ENCODE results near the gene NRG3. TPM values are rescaled to one million over a fixed set of nuclear protein-coding genes. Genes with fewer than 3 reads are reported as not detected.

NRG3 gene
- total RNA-seq, 1 experiment from 2014 or later: not detected

DNA sequence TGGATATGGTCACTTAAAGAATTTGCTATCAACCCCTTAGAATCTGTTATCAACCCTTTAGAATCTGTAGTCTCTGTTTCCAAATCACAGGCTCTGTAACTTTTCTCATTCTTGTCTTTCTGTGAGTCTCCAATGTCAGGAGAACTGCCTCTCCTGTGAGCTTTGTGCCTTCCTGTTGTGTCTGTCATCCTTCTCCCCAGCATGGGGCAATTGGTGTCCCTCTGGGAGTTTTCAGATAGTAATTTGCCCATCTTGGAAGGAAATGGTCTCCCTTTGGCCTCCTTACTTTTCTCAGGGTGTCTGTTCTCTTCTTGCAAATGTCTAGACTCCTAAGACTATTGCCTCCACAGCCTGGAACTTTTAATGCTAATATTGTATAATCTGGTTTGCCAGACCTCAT lies 521.9 kb downstream of the NRG3 start:
- Histone ChIP-seq H3K79me2 (ENCODE audit: insufficient read depth, low read length) (no peaks in the 10 kb centered on the region), H2AFZ (ENCODE audit: low read depth, low read length, poor library complexity, severe bottlenecking) (no peak overlapping the region), H3K9ac (ENCODE audit: low read length) (no peak overlapping the region), H4K20me1 (ENCODE audit: insufficient read depth) (no peaks in the 10 kb centered on the region), H3K36me3 (ENCODE audit: control insufficient read depth in 1 of 2, insufficient read depth in 2 of 2, low read length in 2 of 2) (no peaks in the 10 kb centered on the region), H3K27ac (ENCODE audit: low read depth, low read length) (no peak overlapping the region), H3K9me2 (ENCODE audit: insufficient read depth) (no peaks in the 10 kb centered on the region), H3K9me3 (ENCODE audit: control insufficient read depth in 1 of 2, insufficient read depth in 1 of 2, low read depth in 1 of 2, low read length in 2 of 2) (peaks cover 4 to 26% of the 10 kb centered on the region in 2 experiments; a peak in 2 of 4 replicates), H3K27me3 (ENCODE audit: insufficient read depth, low read length) (no peaks in the 10 kb centered on the region), H3K4me3 (replicated peaks in 1 of 2; ENCODE audit: low read depth in 1 of 2, low read length in 2 of 2) (no peak overlapping the region), H3K4me2 (ENCODE audit: low read length) (no peak overlapping the region), H3K4me1 (ENCODE audit: control insufficient read depth in 1 of 2, insufficient read depth in 2 of 2, low read length in 2 of 2) (no peaks in the 10 kb centered on the region)
- intact Hi-C loops (cut with micrococcal nuclease): no loop called here
- BruUV-seq (replicated peaks): no TSS peak
- ChIA-PET CTCF (no interaction called here), POLR2A (no interaction called here), RAD21 (ENCODE audit: low non-redundant PET in 1 of 2, low total read pairs in 2 of 2, uncharacterized antibody in 2 of 2, unreplicated experiment in 2 of 2) (no interaction called here)
- DNase-seq (ENCODE audit: low read depth, low spot score) (no peak), ATAC-seq (no peak)
- TF ChIP-seq EZH2phosphoT487 (IDR thresholded peaks at IDR 0.05; ENCODE audit: borderline replicate concordance) (no peak), YY1 (IDR thresholded peaks at IDR 0.05; ENCODE audit: extremely low read depth, insufficient replicate concordance, low read depth, low read length) (no peak), SIN3A (IDR thresholded peaks at IDR 0.05; ENCODE audit: low read depth) (no peak), ZFX (IDR thresholded peaks at IDR 0.05) (no peak), MAX (IDR thresholded peaks at IDR 0.05) (no peak), EGR1 (IDR thresholded peaks at IDR 0.05; ENCODE audit: low read depth) (no peak), CEBPB (IDR thresholded peaks at IDR 0.05; ENCODE audit: low read depth) (no peak), TCF7L2 (IDR thresholded peaks at IDR 0.05; ENCODE audit: borderline replicate concordance, extremely low read depth, insufficient read depth, insufficient read length) (no peak), CTCF (IDR thresholded peaks at IDR 0.05 in 2 of 3, conservative IDR thresholded peaks at IDR 0.05 in 1 of 3; ENCODE audit: borderline replicate concordance in 1 of 3, insufficient read depth in 1 of 3, low read depth in 2 of 3, low read length in 2 of 3) (no peak), ZBTB33 (IDR thresholded peaks at IDR 0.05; ENCODE audit: extremely low read depth, insufficient replicate concordance, low read length) (no peak), REST (IDR thresholded peaks at IDR 0.05; ENCODE audit: low read depth) (no peak), POLR2AphosphoS5 (IDR thresholded peaks at IDR 0.05; ENCODE audit: low read depth, low read length) (no peak), CBX3 (IDR thresholded peaks at IDR 0.05; ENCODE audit: low read depth) (no peak), ELF1 (IDR thresholded peaks at IDR 0.05; ENCODE audit: borderline replicate concordance, low read depth) (no peak), POLR2A (IDR thresholded peaks at IDR 0.05; ENCODE audit: borderline replicate concordance, extremely low read depth, insufficient read depth, insufficient read length) (no peak), JUND (IDR thresholded peaks at IDR 0.05) (no peak), SRF (IDR thresholded peaks at IDR 0.05; ENCODE audit: low read depth) (no peak), EZH2 (IDR thresholded peaks at IDR 0.05) (no peak)
